HG03565 (cell line): ENCODE results near the gene IL33.
"Not testable (repeated sequence)": the region's sequence is repeated elsewhere in the genome, so short reads cannot be mapped to it uniquely, and the experiment has no call there.

ENCODE experiments used
- ATAC-seq: cut with Tn5 transposase; IDR thresholded peaks from one replicate; pipeline ENCODE4 v1.9.1; 2021; ENCODE audit warnings: mild to moderate bottlenecking, moderate library complexity; ENCODE audit not compliant: unreplicated experiment

Gene IL33, protein sequence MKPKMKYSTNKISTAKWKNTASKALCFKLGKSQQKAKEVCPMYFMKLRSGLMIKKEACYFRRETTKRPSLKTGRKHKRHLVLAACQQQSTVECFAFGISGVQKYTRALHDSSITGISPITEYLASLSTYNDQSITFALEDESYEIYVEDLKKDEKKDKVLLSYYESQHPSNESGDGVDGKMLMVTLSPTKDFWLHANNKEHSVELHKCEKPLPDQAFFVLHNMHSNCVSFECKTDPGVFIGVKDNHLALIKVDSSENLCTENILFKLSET

DNA sequence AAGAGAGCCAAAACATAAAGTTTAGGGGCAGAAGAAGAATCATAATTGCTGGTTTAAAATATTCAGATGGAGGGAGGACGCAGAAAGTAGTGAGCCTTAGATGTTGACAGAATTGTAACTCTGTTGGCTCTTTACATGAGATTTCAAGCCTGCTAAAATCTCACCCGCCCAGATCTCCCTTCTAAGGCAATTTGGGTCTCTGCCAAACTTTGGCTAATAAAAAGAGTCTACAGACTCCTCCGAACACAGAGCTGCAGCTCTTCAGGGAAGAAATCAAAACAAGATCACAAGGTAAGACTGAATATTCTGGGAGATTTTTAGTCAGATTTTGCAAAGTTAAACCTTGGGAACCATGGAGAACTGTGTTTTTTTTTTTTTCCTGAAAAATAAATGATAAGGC is at the start of gene IL33:
Gene IL33 (plus strand): TSS at position 246 of the 400 bp plus-strand sequence. CDS start 25,888 bp downstream, outside the sequence.
- ATAC-seq, result no peak

GRCh38 chr9:6171667-6172066 is 43.9 kb upstream of the IL33 start:
- no peak for ATAC-seq

DNA sequence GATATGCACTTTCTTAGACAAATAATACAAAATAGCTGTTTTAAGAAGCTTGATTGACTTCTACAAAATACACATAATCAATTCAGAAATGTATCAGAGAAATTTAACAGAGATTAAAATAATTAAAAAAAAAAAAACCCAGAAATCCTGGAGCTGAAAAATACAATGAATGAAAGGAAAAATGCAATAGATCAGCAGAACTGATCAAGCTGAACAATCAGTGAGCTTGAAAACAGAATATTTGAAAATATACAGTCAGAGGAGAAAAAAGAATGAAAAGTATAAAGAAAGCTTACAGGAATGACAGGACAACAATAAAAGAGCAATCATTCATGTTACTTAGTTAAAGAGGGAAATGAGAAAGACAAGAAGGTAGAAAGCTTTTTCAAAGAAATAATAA is 41.7 kb upstream of the IL33 start:
- no peak for ATAC-seq

- not testable (repeated sequence) for ATAC-seq
Observed at GRCh38 chr9:6182549-6183226, 32.9 kb upstream of the IL33 start.

DNA sequence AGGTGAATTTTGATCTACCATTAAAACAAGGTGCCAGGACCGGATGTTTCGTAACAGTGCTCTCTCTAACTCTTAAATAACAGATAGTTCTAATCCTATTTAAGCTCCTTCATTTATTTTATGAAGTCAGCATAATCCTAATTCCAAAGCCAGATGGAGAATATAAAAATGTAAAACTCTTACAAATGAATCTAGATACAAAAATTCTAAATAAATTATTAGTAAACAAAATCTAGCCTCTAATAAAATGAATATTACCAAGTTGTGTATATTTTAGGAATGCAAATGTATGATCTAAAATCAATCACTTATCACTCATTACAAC is 32.4 kb upstream of the IL33 start:
- ATAC-seq, result no peak

DNA sequence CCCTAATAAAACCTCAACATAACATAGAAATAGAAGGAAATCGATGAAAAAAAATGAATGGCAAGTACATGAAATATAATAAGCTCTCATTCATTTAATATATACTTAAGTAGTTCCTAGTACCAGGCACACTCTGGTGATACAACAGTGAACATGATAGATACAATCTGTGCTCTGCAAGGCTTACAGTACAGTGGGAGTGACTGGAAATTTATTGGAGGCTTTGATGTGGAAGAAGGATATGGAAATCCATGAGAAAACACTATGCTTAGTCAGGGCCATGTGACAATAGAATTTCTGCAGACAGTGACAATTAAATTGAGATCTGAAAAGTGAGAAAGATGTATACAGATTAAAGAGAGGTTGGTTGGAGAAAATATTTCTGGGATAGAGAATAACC is 32.0 kb upstream of the IL33 start:
- ATAC-seq, result no peak

DNA sequence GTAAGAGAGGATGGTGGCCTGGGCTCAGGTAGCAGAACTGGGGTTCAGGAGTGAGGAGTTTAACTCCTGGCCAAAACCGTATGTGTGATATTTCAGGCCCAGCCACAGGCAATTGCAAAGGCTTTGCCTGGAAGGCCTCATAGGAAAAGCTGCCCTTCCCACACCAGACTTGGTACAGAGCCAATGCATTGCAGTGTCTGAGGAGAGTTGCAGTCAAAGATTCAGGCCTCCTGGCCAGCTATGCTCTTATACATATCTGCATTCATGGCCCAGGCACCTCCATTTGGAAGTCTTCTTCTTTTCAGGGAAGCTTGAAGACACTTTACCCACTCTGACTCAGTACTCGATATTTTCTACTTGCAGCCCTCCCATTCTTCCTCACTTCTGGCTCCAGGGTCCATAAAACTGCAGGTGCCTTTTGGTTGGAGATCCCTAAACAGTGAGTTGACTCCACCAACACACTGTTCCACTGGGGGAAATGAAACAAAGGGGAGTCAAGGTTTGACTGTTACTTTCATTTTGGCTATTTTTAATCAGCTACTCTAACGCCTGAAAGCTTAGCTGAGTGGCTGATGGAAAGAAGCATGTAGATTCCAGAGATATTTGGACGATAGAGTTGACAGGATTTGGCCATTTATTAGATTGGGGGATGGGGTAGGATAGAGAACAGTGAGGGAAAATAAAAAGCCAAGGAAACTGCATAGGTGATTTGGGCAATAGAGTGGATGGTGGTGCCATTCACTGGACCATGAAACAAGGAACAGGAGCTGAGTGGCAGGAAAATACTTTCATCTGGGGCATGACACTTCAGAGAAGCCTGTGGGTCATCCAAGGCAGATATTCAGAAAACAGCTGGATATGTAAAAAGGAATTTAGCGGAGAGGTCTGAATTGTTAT is 30.6 kb upstream of the IL33 start:
- ATAC-seq, result peak; percentile 98

- no peak for ATAC-seq
Observed at GRCh38 chr9:6186691-6187090, 28.9 kb upstream of the IL33 start.

DNA sequence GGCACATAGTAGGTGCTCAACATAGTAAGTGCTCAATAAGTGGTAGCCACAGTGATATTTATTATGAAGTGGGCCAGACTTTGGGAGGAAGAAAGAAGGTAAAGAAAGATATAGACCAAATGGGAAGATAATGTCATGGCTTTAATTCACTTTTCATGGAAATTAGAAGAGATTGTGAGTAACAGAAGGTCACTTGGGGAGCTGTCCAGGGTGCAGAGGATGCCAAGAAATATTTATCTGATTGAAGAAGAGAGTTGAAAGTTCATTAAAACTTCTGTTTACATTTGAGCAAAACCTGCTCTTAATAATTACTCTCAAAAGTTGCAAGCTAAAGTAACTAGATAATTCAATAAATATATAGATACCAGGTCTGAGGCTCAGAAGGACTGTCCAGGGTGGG is 28.3 kb upstream of the IL33 start:
- no peak for ATAC-seq

DNA sequence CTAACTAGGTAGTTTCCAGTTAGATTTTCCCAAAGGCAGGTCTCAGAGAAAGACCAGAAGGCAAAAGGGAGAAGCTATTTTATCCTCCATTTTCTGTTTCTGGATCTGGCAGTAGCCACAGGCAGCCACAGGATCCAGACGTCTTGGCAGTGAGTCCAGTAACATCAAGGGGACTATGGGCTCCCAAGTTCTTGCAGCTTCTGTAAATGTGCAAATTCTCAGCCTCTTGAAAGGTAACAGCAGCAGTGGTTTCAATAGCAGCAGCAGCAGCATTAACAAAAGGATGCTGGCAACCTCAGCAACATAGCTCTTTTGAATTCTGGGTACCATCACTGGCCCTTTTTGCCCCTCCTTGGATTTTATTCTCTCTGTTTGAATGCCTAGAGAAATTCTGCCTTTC is 27.1 kb upstream of the IL33 start:
- ATAC-seq, result no peak

DNA sequence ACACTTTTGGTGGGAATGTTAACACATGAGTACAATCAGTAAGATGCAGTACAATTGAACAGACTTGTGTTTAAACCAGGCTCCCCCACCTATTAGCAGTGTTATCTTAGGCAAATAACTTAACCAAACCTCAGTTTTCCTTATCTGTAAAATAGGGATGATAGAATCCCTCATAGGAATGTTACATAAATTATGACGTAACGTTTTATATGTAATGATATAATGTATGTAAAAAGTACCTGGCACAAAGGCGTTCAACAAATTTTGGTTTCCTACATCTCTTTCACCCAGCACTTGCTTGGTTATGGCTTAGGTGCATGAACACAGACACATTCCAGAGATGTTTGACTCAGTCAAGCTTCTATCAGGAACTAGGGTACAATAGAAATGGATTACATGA is 26.7 kb upstream of the IL33 start:
- no peak for ATAC-seq

- ATAC-seq, result no peak
Observed at GRCh38 chr9:6194934-6195333, 20.7 kb upstream of the IL33 start.

DNA sequence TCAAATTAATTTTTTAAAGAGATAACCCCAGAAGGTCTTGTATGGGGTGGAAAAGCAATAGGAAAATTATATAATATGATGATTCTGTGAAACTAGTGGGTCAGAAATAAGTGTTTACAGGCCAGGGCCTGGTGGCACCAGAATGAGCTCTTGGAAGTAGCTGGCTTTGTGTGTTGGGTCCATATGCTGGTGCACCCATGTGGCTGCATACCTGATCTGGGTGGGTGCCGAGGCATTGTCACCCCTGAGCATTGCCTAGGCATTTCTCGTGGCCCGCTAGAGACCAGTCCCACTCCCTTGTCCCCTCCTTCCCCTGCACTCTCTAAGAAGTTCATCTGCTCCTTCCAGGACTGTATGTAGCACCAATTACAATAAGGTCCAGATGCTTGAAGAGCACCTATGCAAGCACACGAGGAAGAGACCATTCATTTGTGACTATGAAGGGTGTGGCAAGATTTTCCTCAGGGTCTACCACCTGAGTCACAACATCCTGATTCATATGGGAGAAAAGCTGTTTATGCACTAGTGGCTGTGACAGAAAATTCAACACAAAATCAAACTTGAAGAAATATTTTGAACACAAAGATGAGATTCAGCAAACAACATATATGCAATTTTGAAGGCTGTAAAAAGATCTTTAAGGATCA is 19.8 kb upstream of the IL33 start:
- ATAC-seq, result no peak

- no peak for ATAC-seq
Observed at GRCh38 chr9:6197330-6197729, 18.3 kb upstream of the IL33 start.

DNA sequence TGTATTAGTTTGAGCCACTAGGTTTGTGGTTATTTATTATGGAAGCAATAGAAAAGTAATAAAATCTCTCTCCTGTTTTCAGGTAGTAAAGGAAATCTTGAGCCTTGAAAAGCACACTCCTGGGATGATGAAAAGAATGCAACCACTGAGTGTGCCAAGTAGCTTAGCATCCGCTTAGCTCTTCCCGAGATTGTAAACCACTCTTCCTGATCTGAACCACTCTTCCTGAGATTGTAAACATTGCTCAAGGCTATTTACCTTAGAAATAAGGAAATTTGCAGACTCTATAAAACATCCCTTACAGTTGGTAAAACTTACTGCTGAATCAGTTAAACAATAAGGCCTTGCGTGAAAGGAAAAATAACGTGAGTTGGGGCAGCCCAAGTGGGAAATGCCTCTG is 17.4 kb upstream of the IL33 start:
- no peak for ATAC-seq

GRCh38 chr9:6199596-6199995 is 16.0 kb upstream of the IL33 start:
- ATAC-seq, result no peak

- no peak for ATAC-seq
Observed at GRCh38 chr9:6200761-6201160, 14.8 kb upstream of the IL33 start.

DNA sequence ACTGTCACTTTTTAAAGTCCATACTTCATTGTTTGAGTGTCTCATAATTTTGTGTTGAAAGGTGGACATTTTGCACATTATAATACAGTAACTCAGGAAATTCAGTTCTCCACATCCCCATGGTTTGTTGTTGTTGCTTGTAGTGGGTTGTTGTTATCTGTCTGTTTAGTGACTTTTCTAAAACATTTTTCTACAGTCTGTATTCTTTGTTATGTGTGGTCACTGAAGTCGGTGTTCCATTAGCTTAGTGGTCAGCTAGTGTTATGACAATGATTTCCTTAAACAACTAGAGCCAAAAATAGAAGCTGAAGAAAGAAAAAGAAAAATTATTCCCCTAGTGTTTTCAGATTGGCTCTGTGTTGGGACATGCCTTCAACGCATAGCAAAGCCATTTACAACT is 5.6 kb upstream of the IL33 start:
- ATAC-seq, result no peak

- ATAC-seq, result no peak
Observed at GRCh38 chr9:6212722-6213375, 2.8 kb upstream of the IL33 start.

DNA sequence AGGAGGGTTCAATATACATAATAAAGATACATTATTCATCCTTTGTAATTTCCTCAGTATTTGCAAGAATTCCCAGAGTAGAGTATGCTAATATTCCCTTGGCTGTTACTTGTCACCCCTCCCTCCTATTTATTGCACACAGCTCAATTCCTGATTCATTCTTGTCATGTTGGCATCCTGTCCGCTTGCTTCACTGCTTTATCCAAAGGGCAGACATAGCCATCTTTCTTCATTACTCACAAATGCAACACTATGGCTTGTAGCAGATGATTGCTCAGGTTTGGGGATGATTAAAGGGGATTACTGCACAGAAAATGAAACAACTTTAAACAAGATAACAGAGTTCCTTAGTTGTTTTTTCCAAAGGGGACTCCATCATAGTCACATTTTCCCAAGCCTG is 1.2 kb upstream of the IL33 start:
- ATAC-seq, result no peak

GRCh38 chr9:6214903-6215302 is 704 bp upstream of the IL33 start:
- ATAC-seq, result no peak
